GM12878 (cell line): ENCODE results near the gene TSC22D4. TPM values are rescaled to one million over a fixed set of nuclear protein-coding genes. Genes with fewer than 3 reads are reported as not detected.
A peak's percentile ranks its signal among the peaks of the same experiment; 100 is the strongest.

ENCODE experiments used
- ATF2 ChIP-seq: IDR thresholded peaks from 2 replicates; pipeline ENCODE4 v1.6.1; 2012; ENCODE audit warnings: low read length, inconsistent platforms
- ATF3 ChIP-seq: IDR thresholded peaks from 2 replicates; pipeline ENCODE4 v1.6.1; 2011; ENCODE audit warnings: low read depth, mild to moderate bottlenecking, low read length, moderate library complexity, borderline replicate concordance; ENCODE audit errors: extremely low read depth
- ATF7 ChIP-seq: fragments of 450-650 bp; IDR thresholded peaks from 2 replicates; pipeline ENCODE4 v1.6.1; 2016; ENCODE audit warnings: low read depth, mild to moderate bottlenecking
- BACH1 ChIP-seq: fragments of 450-650 bp; IDR thresholded peaks from 2 replicates; pipeline ENCODE4 v1.6.1; 2017; ENCODE audit warnings: mild to moderate bottlenecking, borderline replicate concordance
- CBX3 ChIP-seq: fragments of 200-600 bp; sonication (generic); IDR thresholded peaks from 2 replicates; pipeline ENCODE4 v1.6.1; 2016; ENCODE audit warnings: low read depth, borderline replicate concordance
- CHD1 ChIP-seq: IDR thresholded peaks from 2 replicates; pipeline ENCODE4 v1.6.1; 2012; ENCODE audit warnings: low read depth, low read length, improper control_type of control experiment
- CHD4 ChIP-seq: fragments of 200-600 bp; sonication (generic); IDR thresholded peaks from 2 replicates; pipeline ENCODE4 v1.6.1; 2016; ENCODE audit warnings: mild to moderate bottlenecking
- CREB1 ChIP-seq: IDR thresholded peaks from 2 replicates; pipeline ENCODE4 v1.6.1; 2012; ENCODE audit warnings: low read depth, mild to moderate bottlenecking, inconsistent platforms
- CTCF ChIP-seq, 3 experiments: IDR thresholded peaks in 2 of 3; conservative IDR thresholded peaks in 1 of 3; 2 replicates each; pipeline ENCODE4 v1.5.1; 2011; ENCODE audit warnings: low read depth in 3 of 3, low read length in 3 of 3, mild to moderate bottlenecking in 3 of 3, control low read depth in 2 of 3, moderate library complexity in 2 of 3, inconsistent platforms in 1 of 3, mixed read lengths in 1 of 3; ENCODE audit not compliant: control insufficient read depth in 2 of 3, insufficient read depth in 1 of 3; ENCODE audit errors: extremely low read depth in 1 of 3
- HDAC6 ChIP-seq: fragments of 200-600 bp; sonication (generic); IDR thresholded peaks from one replicate; pipeline ENCODE4 v1.8.0; 2017; ENCODE audit warnings: antibody characterized with exemption; ENCODE audit not compliant: unreplicated experiment
- HDGF ChIP-seq: fragments of 450-650 bp; IDR thresholded peaks from 2 replicates; pipeline ENCODE4 v1.6.1; 2016; ENCODE audit warnings: antibody characterized with exemption
- IRF3 ChIP-seq: fragments of 450-650 bp; IDR thresholded peaks from 2 replicates; pipeline ENCODE4 v1.6.1; 2014; ENCODE audit warnings: mild to moderate bottlenecking
- IRF4 ChIP-seq: IDR thresholded peaks from 2 replicates; pipeline ENCODE4 v1.6.1; 2011; ENCODE audit warnings: low read depth, low read length
- JUNB ChIP-seq: IDR thresholded peaks from 2 replicates; pipeline ENCODE4 v1.6.1; 2016; ENCODE audit warnings: antibody characterized with exemption, mild to moderate bottlenecking
- MEF2A ChIP-seq: IDR thresholded peaks from 2 replicates; pipeline ENCODE4 v1.6.1; 2011; ENCODE audit warnings: low read depth, mild to moderate bottlenecking, low read length, moderate library complexity; ENCODE audit not compliant: insufficient read depth
- PBX3 ChIP-seq: IDR thresholded peaks from 2 replicates; pipeline ENCODE4 v1.6.1; 2011; ENCODE audit warnings: mild to moderate bottlenecking, low read depth, low read length, moderate library complexity; ENCODE audit not compliant: insufficient replicate concordance
- POU2F2 ChIP-seq: IDR thresholded peaks from 3 replicates; pipeline ENCODE4 v1.6.1; 2011; ENCODE audit warnings: low read depth, mild to moderate bottlenecking, low read length, borderline replicate concordance
- SREBF2 ChIP-seq: IDR thresholded peaks from 2 replicates; pipeline ENCODE4 v1.6.1; 2012; ENCODE audit warnings: mild to moderate bottlenecking, low read length
- TCF3 ChIP-seq: IDR thresholded peaks from 2 replicates; pipeline ENCODE4 v1.6.1; 2012; ENCODE audit warnings: low read depth, mild to moderate bottlenecking, low read length, borderline replicate concordance; ENCODE audit not compliant: insufficient read depth
- ZBTB11 ChIP-seq: fragments of 450-650 bp; formaldehyde crosslinking; IDR thresholded peaks from 2 replicates; pipeline ENCODE4 v1.5.0; 2022; ENCODE audit warnings: mild to moderate bottlenecking, missing genetic modification characterization
- ZNF384 ChIP-seq: IDR thresholded peaks from 2 replicates; pipeline ENCODE4 v1.6.1; 2012; ENCODE audit warnings: low read depth, mild to moderate bottlenecking, low read length, improper control_type of control experiment, borderline replicate concordance
- polyA plus RNA-seq, 11 experiments: library from polyadenylated mRNA; depleted of rRNA in 4 of 11; unstranded in 6 of 11; stranded (reverse) in 5 of 11; fragments of >200 nt; fragmentation: Nextera tagmentation in 4 of 11; fragmentation: Illumina TruSeq in 1 of 11; extraction: Ambion mirVana in 4 of 11; extraction: Trizol in 1 of 11; gene quantifications; 1 replicate in 1 of 11; 2 replicates in 10 of 11; pipeline versions ENCODE4 v1.2.1 to v1.2.3, GENCODE V29; 2011 to 2016; ENCODE audit warnings: inconsistent platforms in 2 of 11, missing spikeins in 2 of 11, low read depth in 1 of 11
- total RNA-seq, 4 experiments: library from RNA; depleted of rRNA in 3 of 4; stranded (reverse); fragments of >200 nt in 3 of 4; fragmentation: Illumina TruSeq in 1 of 4; extraction: Trizol in 1 of 4; gene quantifications; 2 replicates each; pipeline versions ENCODE4 v1.2.1 to v1.2.3, GENCODE V29; 2013 to 2021

TSC22D4 gene
- total and polyA plus RNA-seq, 10 of the 15 experiments (the other 5 are each of a cell fraction or from before 2014, with no cell fraction given), result 0.50 to 65.7 (median 24.4) TPM

- TF ChIP-seq ATF2 (no peak), IRF4 (no peak), ZNF384 (no peak), CREB1 (peak; percentile 54; the same call in 1 of the 2 replicates), JUNB (no peak), BACH1 (no peak; the same call in 1 of the 2 replicates), HDGF (peak; percentile 100), CHD1 (no peak), SREBF2 (no peak), ATF7 (peak; percentile 43; the same call in 1 of the 2 replicates), IRF3 (no peak), HDAC6 (no peak), POU2F2 (0 out of 3 replicates have a peak, but pooled peaks have one; percentile 26), CHD4 (no peak), CBX3 (no peak), ZBTB11 (no peak), ATF3 (no peak), PBX3 (no peak), TCF3 (0 out of 2 replicates have a peak, but pooled peaks have one; percentile 79), MEF2A (0 out of 2 replicates have a peak, but pooled peaks have one; percentile 24), CTCF (IDR thresholded peaks at IDR 0.05 in 2 of 3, conservative IDR thresholded peaks at IDR 0.05 in 1 of 3; ENCODE audit: control insufficient read depth in 2 of 3, extremely low read depth in 1 of 3, insufficient read depth in 1 of 3, low read depth in 3 of 3, low read length in 3 of 3) (no peak)
Measured at GRCh38 chr7:100478958-100479660, at the start of gene TSC22D4 (continued).
